NCI-H146 treated with DMSO at 0.1 percent for 48 hours (cell line): Measurements from ENCODE around the gene FEM1C.
"Not testable (repeated sequence)": the region's sequence is repeated elsewhere in the genome, so short reads cannot be mapped to it uniquely, and the experiment has no call there.

ENCODE experiments used
- DNase-seq: peaks from one replicate; lab custom pipeline; 2025; ENCODE audit not compliant: unreplicated experiment; lab: John Stamatoyannopoulos, UW

Gene FEM1C

DNA sequence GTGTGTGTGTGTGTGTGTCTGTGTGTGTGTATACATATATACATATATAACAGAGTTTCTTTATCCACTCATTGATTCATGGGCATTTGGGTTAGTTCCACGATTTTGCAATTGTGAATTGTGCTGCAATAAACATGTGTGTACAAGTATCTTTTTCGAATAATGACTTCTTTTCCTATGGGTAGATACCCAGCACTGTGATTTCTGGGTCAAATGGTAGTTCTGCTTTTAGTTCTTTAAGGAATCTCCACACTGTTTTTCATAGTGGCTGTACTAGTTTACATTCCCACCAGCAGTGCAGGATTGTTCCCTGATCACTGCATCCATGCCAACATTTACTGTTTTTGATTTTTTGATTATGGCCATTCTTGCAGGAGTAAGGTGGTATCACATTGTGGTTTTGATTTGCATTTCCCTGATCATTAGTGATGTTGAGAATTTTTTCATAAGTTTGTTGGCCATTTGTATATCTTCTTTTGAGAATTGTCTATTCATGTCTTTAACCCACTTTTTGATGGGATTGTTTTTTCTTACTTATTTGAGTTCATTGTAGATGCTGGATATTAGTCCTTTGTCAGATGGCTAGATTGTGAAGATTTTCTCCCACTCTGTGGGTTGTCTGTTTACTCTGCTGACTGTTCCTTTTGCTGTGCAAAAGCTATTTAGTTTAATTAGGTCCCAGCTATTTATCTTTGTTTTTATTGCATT is 65.3 kb downstream of the FEM1C start:
- not testable (repeated sequence) for DNase-seq

DNA sequence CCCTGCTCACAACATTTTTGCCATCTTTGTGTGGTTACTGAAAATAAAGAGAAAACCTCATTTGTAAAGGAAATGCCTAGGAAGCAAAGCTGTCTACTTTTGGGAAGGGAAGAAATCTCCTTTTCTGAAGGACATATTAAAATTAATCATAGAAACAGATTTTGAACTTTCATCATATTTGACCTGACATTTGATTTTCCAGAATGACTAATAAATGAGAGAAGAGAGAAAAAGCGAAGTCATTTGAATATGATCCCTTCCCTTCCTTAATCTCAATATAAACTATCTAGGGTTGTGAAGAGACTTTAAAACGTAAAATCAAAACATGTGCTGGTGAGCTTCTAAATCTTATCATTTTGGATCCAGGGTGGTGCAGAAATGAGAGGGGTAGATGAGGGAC is 66.3 kb downstream of the FEM1C start:
- DNase-seq, result no peak

DNA sequence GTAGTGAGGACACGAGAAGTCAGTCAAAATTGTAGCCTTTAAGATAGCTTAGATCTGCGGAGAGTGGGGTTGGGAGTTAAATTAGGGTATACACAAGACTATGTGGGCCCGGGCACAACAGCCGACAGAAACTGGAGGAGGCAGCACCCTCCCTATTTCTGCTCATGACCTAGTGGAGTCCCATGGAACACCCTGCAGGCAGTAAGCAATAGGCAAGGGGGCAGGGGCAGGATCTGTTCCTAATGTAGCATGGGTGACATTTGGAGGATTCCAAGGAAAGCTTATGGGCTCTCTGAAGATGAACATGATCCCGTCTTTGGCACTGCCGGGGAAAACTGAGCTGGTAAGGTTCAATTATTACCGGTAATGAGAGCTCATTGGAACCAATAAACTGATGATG is 67.0 kb downstream of the FEM1C start:
- no peak for DNase-seq

GRCh38 chr5:115475788-115476187 is 68.8 kb downstream of the FEM1C start:
- DNase-seq, result no peak

GRCh38 chr5:115472271-115473025 is 72.1 kb downstream of the FEM1C start:
- peak; percentile 63 for DNase-seq

DNA sequence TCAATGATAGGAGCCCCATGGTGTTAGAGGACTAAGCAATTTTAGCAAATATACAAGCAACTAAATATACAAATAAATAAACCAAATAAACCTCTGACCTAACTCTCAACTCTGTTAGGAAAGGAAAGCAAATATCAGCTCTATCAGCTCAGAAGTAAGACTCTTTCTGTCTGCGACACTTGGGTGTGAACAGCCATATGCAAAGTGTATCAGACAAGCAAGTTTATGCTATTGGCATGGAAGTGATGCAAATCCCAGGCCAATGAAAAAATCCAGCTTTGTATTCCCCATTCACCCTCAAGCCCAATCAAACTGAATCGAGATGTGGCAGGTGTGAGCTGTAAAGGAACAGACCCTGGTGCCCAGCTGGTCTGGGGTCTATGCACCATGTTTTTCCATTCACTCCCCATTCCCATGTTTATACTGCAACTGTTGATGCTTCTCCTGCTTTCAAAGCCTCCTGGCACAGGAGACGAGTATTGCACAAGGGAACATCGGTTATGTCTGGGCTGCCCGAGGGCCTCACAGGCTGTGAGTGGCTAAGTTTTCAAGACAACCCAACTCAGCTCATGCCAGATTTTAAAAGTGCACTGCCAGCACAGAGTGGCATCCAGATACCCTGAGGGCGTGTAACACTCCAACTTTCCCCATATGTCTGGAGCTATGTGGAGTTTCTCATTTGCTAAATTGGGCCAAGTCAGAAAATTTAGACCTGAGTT is 73.1 kb downstream of the FEM1C start:
- DNase-seq, result no peak

- no peak for DNase-seq
Observed at GRCh38 chr5:115470921-115471320, 73.7 kb downstream of the FEM1C start.
